Retina (tissue), 1 donor: Measurements from ENCODE around the gene IRX2.
A peak's percentile ranks its signal among the peaks of the same experiment; 100 is the strongest.

ENCODE experiments used
- DNase-seq: peaks from one replicate; pipeline ENCODE4 v3.0.0-alpha.2; 2016

The IRX2 gene

DNA sequence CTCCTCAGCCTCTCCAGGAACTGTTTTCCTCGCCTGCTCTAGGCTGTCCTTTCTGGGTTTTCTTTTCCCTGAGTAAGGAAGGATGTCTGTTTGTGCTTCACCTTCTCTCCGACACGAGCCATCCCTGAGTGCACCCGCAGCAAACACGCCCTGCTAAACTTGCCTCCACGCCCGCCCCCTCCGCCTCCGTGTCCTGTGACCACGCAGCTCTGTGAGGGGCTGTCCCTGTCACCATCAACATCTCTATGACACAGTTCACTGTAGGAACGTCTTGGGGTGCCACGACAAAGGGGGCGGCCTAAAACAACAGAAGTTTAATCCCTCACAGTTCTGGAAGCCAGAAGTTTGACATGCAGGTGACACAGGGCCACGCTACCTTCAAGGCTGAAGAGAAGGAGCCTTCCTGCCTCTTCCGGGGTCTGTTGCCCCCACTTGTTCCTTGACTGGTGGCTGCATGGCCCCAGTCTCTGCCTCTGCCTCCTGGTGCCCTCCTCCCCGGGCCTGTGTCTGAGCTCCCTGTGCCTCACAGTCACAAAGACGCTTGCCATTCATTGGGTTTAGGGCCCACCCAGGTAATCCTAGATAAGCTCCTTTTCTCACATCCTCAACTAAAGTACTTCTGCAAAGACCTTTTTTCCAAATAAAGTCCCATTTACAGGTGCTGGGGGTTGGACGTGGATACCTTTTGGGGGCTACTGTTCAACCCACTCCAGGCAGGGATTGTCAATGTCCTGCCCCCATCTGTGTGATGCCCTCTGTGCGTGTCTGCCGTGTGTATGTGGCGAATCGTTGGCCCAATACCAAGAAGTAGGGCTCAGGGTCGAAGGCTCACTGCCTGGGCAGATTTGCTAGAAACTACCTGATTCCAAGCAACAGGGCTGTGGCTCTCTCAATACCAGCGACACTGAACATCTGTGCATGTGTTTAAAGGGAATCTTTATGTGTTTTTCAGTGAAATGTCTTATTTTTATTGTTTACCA, 39.7 kb downstream of the IRX2 start:
- DNase-seq: no peak

- no peak for DNase-seq
Measured at GRCh38 chr5:2710910-2711309, 40.6 kb downstream of the IRX2 start.

- DNase-seq: no peak
Measured at GRCh38 chr5:2709976-2710689, 41.3 kb downstream of the IRX2 start.

DNA sequence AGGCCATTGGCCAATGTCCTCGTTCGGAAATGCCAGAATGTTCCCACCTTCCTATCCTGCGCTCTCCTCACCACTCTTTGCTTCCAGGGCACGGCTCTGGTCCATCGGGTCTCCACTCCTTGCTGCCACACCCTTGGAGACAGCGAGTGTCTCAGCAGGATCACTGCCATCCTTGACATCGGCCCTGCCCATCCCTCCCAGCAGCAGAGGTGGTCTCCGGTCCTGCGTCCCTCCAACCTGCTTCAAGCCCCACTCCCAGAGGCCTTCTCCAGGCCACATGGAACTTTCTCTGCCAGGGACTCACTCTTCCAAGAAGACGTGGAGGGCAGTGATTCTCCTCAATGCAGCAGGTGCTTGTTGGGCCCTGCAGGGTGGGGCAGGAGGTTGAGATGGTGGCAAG, 42.7 kb downstream of the IRX2 start:
- no peak for DNase-seq

DNA sequence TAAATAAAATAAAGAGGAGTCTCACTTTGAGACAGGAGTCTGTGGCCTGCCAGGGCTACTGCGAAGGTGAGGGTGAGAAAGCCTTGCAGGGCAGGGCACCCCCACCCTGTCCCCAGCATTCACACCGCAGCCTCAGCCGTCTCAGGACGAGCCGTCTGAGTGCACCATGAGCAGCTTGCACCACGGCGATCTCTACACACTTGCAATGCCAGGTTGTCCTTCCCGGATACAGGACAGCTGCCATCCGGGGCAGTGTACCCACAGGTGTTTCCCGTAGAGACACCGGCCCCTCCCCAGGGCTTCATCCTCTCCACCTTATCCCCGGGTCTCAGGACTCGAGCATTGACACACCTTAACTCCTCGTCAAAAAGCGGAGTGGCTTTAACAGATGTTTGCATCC, 43.3 kb downstream of the IRX2 start:
- DNase-seq: no peak

- DNase-seq: no peak
Measured at GRCh38 chr5:2705861-2706260, 45.6 kb downstream of the IRX2 start.

GRCh38 chr5:2704806-2705645, 46.5 kb downstream of the IRX2 start:
- no peak for DNase-seq

- DNase-seq: no peak
Measured at GRCh38 chr5:2704111-2704510, 47.4 kb downstream of the IRX2 start.

DNA sequence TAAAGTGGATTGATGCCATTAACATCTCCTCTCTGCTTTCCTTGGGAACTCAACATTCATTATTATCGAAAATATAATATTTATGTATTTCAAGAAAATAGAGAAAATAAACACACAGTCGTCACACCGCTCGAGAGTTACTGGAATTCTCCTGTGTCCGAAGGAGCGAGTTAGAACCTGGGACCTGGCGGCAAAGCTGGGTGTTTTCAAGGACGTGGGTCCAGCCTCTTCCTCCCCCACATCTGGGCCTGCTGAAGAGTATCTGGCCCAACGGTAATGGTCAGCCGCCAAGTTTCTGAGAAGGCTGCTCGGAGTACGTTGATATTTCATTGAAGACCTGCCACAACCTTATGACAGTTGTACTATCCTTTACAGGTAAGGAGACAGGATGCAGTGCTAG, 47.9 kb downstream of the IRX2 start:
- DNase-seq: no peak

- DNase-seq: no peak
Measured at GRCh38 chr5:2703041-2703440, 48.4 kb downstream of the IRX2 start.

DNA sequence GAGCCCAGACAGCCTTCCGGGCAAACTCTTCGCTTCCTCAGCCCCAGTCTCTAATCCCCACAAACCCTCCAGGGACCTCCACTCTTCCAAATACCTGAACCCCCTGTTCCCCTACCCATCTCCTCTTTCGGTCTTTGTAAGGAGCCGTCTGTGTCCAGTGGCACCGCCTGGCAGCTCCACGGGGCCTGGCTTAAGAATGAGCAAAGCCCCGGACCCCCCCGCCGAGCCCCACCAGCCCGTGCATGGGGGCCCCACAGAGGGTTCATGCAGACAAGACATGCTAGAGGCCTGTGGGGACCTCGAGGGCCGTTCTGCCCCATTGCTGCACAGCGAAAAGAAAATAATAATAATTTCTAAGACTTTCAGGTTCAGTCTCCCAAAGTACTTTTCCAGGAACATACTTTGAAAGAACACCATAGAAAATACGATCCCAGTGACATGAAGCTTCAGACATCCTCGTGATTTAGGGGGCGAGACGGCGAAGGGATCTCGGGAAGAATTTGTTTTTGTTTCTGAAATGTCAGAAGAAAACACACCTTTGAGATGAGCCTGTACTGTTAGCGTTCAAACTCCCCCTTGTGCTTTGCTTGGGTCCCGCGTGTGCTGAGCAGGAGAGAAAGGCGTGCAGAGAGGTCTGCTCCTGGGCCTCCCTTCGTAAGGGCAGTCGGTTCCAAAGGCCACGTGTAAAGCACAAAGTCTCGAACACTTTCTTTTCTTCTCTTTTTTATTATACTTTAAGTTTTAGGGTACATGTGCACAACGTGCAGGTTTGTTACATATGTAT, 49.2 kb downstream of the IRX2 start:
- DNase-seq: no peak

- peak; percentile 28 for DNase-seq
Measured at GRCh38 chr5:2701592-2701991, 49.9 kb downstream of the IRX2 start.

DNA sequence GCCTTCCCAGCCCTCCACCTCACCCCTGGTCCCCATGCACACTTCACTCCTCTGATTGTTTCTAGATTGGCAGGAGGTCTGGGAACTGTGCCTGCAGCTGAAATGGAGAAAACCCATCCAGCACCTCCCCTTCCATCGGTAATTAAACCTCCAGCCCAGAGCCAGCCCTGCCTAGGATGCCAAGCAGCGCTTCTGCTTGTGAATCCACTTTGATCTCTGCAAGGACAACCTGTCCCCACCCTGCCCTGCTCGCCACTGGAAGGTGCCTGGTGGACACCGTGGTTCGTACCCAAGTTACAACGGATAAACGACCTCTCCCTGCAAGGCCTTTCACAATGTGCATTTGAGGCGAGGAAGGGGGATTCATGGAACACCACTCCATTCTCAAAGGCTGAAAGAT, 50.6 kb downstream of the IRX2 start:
- DNase-seq: peak; percentile 27

DNA sequence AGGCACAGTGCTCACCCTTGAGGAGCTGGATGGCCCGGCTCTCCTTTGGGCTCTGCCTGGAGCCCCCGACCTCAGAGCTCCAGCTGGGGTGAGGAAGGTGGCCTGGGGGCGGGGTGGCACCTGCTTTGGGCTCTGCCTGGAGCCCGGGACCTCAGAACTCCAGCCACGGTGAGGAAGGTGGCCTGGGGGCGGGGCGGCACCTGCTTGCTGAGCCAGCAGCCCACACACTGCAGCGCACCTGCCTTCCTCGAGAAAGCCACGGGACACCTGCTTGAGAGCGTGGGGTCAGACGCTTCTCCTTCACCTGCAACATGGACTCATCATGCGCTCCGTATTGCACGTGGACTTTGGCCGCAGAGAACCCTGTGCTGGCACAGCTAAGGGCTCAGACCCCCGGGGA, 51.8 kb downstream of the IRX2 start:
- DNase-seq: no peak

DNA sequence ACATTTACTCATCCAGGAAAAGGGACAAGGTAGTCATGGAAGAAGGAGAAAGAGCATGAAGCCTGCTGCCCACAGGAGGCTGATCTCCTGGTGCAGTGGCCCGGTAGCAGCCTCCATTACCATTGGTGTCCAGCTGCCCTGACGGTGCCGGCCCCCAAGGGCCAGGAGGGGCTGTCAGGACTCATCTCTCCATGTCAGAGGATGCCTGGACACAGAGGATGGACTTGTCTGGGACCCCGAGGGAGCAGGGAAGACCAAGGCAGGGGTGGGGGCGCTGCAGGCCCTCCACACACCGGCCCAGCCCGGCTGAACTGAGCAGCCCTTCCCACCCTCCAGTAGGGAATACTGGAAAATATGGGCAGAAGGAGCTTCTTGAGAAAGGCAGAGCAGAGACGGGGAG, 52.2 kb downstream of the IRX2 start:
- DNase-seq: no peak

- no peak for DNase-seq
Measured at GRCh38 chr5:2698581-2698980, 52.9 kb downstream of the IRX2 start.

DNA sequence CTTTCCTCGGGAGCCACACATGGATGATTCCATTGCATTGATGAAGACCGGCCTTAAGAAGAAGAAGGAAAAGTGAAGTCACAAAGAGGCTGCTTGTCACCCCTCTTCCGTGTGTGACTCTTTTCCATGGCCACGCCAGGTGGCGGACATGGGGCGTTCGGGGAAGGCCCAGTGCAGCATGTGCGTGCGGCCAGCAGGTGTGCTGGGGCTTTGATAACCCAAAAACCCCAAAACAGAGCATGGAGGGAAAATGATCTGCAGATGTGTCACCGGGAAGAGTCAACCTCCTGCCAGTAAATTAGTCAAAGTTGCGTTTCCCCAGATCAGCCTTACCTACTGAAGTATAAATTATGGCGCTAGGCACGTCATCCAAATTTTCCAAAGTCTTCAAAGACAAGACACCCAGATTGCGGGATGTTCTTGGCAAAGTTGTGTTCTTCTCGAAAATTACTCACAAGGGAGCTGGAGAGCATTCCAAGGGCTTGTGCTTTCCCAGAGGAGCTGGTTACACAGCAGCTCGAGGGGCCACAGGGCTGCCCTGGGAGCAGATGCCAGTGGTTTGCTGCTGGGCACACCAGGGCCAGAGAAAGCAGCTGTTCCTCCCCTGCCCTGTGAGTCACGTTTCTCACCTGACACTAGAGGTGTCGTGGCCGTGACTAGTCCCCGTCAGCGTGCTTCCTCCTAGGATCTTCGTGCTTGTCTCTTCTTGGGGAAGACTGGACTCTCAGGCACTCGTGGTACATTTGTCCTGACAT, 53.9 kb downstream of the IRX2 start:
- no peak for DNase-seq

DNA sequence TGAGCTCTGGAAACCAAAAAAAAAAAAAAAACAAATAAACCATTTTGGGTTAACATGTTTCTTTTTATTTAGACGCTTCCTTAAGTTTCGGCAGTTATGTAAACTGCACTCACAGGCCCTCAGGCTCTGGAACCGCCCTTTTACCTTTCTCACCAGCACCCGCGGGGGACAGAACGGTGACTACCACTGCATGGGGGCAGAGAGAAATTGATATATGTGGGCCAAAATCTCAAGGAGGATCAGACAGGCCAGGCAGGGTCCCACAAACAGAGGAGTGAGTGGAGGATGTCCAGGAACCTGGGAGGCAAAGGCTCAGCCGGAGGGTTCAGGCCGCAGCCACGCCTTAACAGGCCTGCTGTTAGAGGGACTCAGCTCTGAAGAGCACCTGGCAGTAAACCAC, 54.4 kb downstream of the IRX2 start:
- no peak for DNase-seq
